ENCODE data around the gene OR8K5.
"Not testable (repeated sequence)": the region's sequence is repeated elsewhere in the genome, so short reads cannot be mapped to it uniquely, and the experiment has no call there.

The OR8K5 gene

DNA sequence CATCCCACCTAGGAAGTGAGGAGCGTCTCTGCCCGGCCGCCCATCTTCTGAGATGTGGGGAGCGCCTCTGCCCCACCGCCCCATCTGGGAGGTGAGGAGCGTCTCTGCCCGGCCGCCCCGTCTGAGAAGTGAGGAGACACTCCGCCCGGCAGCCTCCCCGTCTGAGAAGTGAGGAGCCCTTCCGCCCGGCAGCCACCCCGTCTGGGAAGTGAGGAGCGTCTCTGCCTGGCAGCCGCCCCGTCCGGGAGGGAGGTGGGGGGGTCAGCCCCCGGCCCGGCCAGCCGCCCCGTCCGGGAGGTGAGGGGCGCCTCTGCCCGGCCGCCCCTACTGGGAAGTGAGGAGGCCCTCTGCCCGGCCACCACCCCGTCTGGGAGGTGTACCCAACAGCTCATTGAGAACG, 16.4 kb downstream of the OR8K5 start:
- not testable (repeated sequence) for H3K27me3 ChIP-seq (ENCODE audit: insufficient read depth, low read length); H3K4me3 ChIP-seq (ENCODE audit: low read depth, low read length); H2AFZ ChIP-seq (ENCODE audit: low read length, unreplicated experiment); H3K79me2 ChIP-seq (ENCODE audit: control insufficient read depth, insufficient read depth, low read length, unreplicated experiment); H3K27ac ChIP-seq (ENCODE audit: low read depth, low read length); H3K4me1 ChIP-seq (ENCODE audit: control insufficient read depth, insufficient read depth, low read length, unreplicated experiment); H3K36me3 ChIP-seq (ENCODE audit: insufficient read depth, low read length)

DNA sequence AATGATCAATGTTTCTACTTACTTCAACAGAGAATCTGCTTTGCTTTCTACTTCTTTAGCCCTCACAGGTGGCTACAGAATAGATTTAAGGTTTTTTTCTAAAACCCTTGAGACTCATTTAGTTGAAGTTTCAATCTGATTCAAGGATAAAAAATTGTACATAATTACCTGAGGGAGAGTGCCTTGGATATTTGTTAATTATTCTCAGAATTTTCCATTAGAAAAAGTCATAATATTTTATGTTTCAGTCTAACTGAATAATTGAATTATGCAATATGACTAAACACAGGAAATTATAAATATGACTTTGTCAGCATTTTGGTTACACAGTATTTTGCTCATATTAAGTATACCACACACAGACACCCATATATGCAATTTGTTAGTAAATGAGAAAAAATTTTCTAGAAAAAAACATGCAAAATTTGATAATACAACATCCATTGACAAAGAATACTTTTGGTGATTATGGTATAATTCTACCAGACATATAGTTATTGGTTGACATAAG, 19.9 kb downstream of the OR8K5 start, which contains the start of gene OR8J3:
Gene OR8J3 (minus strand): TSS at position 51 of the 511 bp plus-strand sequence. CDS start 2,483 bp downstream, outside the sequence.
- Histone ChIP-seq H3K79me2 (ENCODE audit: control insufficient read depth, insufficient read depth, low read length, unreplicated experiment) (no peaks in the 10 kb centered on the region), H3K4me1 (ENCODE audit: control insufficient read depth, insufficient read depth, low read length, unreplicated experiment) (no peaks in the 10 kb centered on the region), H3K27ac (ENCODE audit: low read depth, low read length) (no peak within 1 kb of the TSS), H2AFZ (ENCODE audit: low read length, unreplicated experiment) (no peak within 1 kb of the TSS), H3K4me3 (ENCODE audit: low read depth, low read length) (no peak within 1 kb of the TSS), H3K36me3 (ENCODE audit: insufficient read depth, low read length) (no peaks in the 10 kb centered on the region), H3K27me3 (ENCODE audit: insufficient read depth, low read length) (no peaks in the 10 kb centered on the region)

DNA sequence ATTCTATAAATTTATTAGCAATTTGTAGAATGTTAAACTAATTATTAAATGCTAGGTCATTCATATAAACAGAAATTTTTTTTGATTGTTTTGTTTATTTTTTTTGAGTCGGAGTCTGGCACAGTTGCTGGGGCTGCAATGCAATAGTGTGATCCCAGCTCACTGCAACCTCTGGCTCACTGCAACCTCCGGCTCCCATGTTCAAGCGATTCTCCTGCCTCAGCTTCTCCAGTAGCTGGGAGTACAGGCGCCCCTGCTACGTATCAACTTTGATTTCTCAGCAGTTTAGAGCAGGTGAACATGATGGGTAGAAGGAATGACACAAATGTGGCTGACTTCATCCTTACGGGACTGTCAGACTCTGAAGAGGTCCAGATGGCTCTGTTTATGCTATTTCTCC, 38.0 kb downstream of the OR8K5 start, which contains the start of gene OR8H3:
Gene OR8H3 (plus strand): TSS at position 301 of the 400 bp plus-strand sequence. CDS start 0 bp downstream, at position 301.
- Histone ChIP-seq H3K36me3 (ENCODE audit: insufficient read depth, low read length) (no peaks in the 10 kb centered on the region), H3K4me1 (ENCODE audit: control insufficient read depth, insufficient read depth, low read length, unreplicated experiment) (no peaks in the 10 kb centered on the region), H3K27me3 (ENCODE audit: insufficient read depth, low read length) (no peaks in the 10 kb centered on the region)

More for the DNA sequence above, 38.0 kb downstream of the OR8K5 start, which contains the start of gene OR8H3:
- Histone ChIP-seq H3K79me2 (ENCODE audit: control insufficient read depth, insufficient read depth, low read length, unreplicated experiment) (no peaks in the 10 kb centered on the region), H2AFZ (ENCODE audit: low read length, unreplicated experiment) (no peak within 1 kb of the TSS), H3K4me3 (ENCODE audit: low read depth, low read length) (no peak within 1 kb of the TSS), H3K27ac (ENCODE audit: low read depth, low read length) (no peak within 1 kb of the TSS)
